IPS DF 4.7 (cell line): ENCODE measurements around the gene CADPS2.

Experiments
- DNase-seq: peaks from one replicate; pipeline ENCODE4 v3.0.0-alpha.2; 2013; ENCODE audit warnings: low spot score; ENCODE audit errors: extremely low read depth

The CADPS2 gene

GRCh38 chr7:122886357-122887081 is at the start of gene CADPS2:
TSS of gene CADPS2 (minus strand) at chr7:122886460. CDS start at chr7:122886337, 123 bp downstream.
- no peak for DNase-seq

GRCh38 chr7:122935620-122936019 is 49.4 kb upstream of the CADPS2 start:
- no peak for DNase-seq

GRCh38 chr7:122919643-122920181 is 33.5 kb upstream of the CADPS2 start:
- DNase-seq = no peak

GRCh38 chr7:122914812-122915211 is 28.6 kb upstream of the CADPS2 start:
- DNase-seq = no peak

- no peak for DNase-seq
Observed at GRCh38 chr7:122913608-122914007, 27.3 kb upstream of the CADPS2 start.

GRCh38 chr7:122902751-122903495 is 16.7 kb upstream of the CADPS2 start:
- DNase-seq = no peak

- DNase-seq = no peak
Observed at GRCh38 chr7:122901250-122901649, 15.0 kb upstream of the CADPS2 start.

- DNase-seq = no peak
Observed at GRCh38 chr7:122896509-122896908, 10.2 kb upstream of the CADPS2 start.

- no peak for DNase-seq
Observed at GRCh38 chr7:122893486-122893885, 7.2 kb upstream of the CADPS2 start.

- DNase-seq = no peak
Observed at GRCh38 chr7:122889116-122889515, 2.9 kb upstream of the CADPS2 start.

- no peak for DNase-seq
Observed at GRCh38 chr7:122887848-122888247, 1.6 kb upstream of the CADPS2 start.

- no peak for DNase-seq
Observed at GRCh38 chr7:122887198-122887597, 938 bp upstream of the CADPS2 start.

GRCh38 chr7:122885583-122886356 is 490 bp downstream of the CADPS2 start:
- DNase-seq = no peak

GRCh38 chr7:122884186-122884585 is 2.1 kb downstream of the CADPS2 start:
- no peak for DNase-seq

- DNase-seq = no peak
Observed at GRCh38 chr7:122883049-122883680, 3.1 kb downstream of the CADPS2 start.

- no peak for DNase-seq
Observed at GRCh38 chr7:122881324-122881723, 4.9 kb downstream of the CADPS2 start.

- DNase-seq = no peak
Observed at GRCh38 chr7:122869260-122869659, 17.0 kb downstream of the CADPS2 start.

- no peak for DNase-seq
Observed at GRCh38 chr7:122867471-122867980, 18.7 kb downstream of the CADPS2 start.

- DNase-seq = no peak
Observed at GRCh38 chr7:122864838-122865237, 21.4 kb downstream of the CADPS2 start.

GRCh38 chr7:122864016-122864415 is 22.2 kb downstream of the CADPS2 start:
- DNase-seq = no peak

GRCh38 chr7:122858320-122858719 is 27.9 kb downstream of the CADPS2 start:
- no peak for DNase-seq
